Tibial nerve (tissue), 4 donors: Measurements from ENCODE around the gene RYR3. TPM values are rescaled to one million over a fixed set of nuclear protein-coding genes. Genes with fewer than 3 reads are reported as not detected.

Experiments
- DNase-seq, 2 donors: peaks; one replicate each; pipeline ENCODE4 v3.0.0-alpha.2; 2019; ENCODE audit warnings: low spot score in 2 of 2
- H3K27ac ChIP-seq, 4 donors: fragments of 200-600 bp; sonication (generic) in 3 of 4; one replicate each; pipeline ENCODE4 v1.5.1; 2017 to 2019; ENCODE audit warnings: mild to moderate bottlenecking in 1 of 4
- H3K27me3 ChIP-seq, 2 donors: fragments of 200-600 bp; sonication (generic) in 1 of 2; one replicate each; pipeline versions ENCODE4 v1.5.1 to v1.6.0; 2017 to 2019
- H3K36me3 ChIP-seq, 3 donors: fragments of 200-600 bp; sonication (generic); one replicate each; pipeline ENCODE4 v1.5.1; 2018 to 2019
- H3K4me1 ChIP-seq, 4 donors: fragments of 200-600 bp; sonication (generic) in 3 of 4; one replicate each; pipeline ENCODE4 v1.5.1; 2017 to 2019
- H3K4me3 ChIP-seq, 4 donors: fragments of 200-600 bp; sonication (generic) in 3 of 4; one replicate each; pipeline ENCODE4 v1.5.1; 2017 to 2019; ENCODE audit warnings: mild to moderate bottlenecking in 1 of 4, moderate library complexity in 1 of 4
- H3K9me3 ChIP-seq, 4 donors: fragments of 200-600 bp; sonication (generic) in 3 of 4; one replicate each; pipeline ENCODE4 v1.5.1; 2017 to 2019
- EP300 ChIP-seq, 2 donors: sonication (generic); formaldehyde crosslinking; IDR thresholded peaks; one replicate each; pipeline ENCODE4 v1.6.1; 2017; ENCODE audit warnings: antibody characterized with exemption in 2 of 2, mild to moderate bottlenecking in 1 of 2
- POLR2A ChIP-seq, 2 donors: fragments of 450-650 bp; IDR thresholded peaks; one replicate each; pipeline ENCODE4 v1.6.1; 2017; ENCODE audit warnings: antibody characterized with exemption in 2 of 2, mild to moderate bottlenecking in 2 of 2, moderate library complexity in 2 of 2
- WGBS, 2 donors: methylation state at CpG; one replicate each; pipeline ENCODE4 v1.1.5; 2018; 5-methylcytosine and 5-hydroxymethylcytosine counted together
- total RNA-seq, 4 donors: library from RNA; depleted of rRNA; stranded (reverse); fragments of >200 nt; gene quantifications; one replicate each; pipeline ENCODE4 v1.1.0, GENCODE V29; 2016
- TF ChIP-seq, protein P1 (sequence below), 5 experiments: fragments of 200-600 bp in 3 of 5; fragments of 450-650 bp in 2 of 5; sonication (generic) in 3 of 5; IDR thresholded peaks; one replicate each; pipeline ENCODE4 v1.5.1; 2016 to 2019; ENCODE audit warnings: antibody characterized with exemption in 5 of 5, mild to moderate bottlenecking in 3 of 5, moderate library complexity in 2 of 5

RYR3 gene
- total RNA-seq, 4 donors from 2014 or later = 1.2 to 7.0 (median 5.4) TPM

GRCh38 chr15:33506781-33507296, 196.1 kb downstream of the RYR3 start:
- Histone ChIP-seq H3K27me3 (no peaks in the 10 kb centered on the region), H3K27ac (peak overlapping the region in 1 of 4 donors; percentile 11), H3K9me3 (no peaks in the 10 kb centered on the region), H3K4me1 (no peaks in the 10 kb centered on the region), H3K4me3 (no peak overlapping the region), H3K36me3 (no peaks in the 10 kb centered on the region)
- 22 to 26% methylated on average over 1 of the region's 1 CpG for WGBS, 2 donors
- DNase-seq = no peak
- TF ChIP-seq EP300 (IDR thresholded peaks at IDR 0.05) = no peak
- no peak for TF ChIP-seq POLR2A (IDR thresholded peaks at IDR 0.05)
- TF ChIP-seq, protein P1, sequence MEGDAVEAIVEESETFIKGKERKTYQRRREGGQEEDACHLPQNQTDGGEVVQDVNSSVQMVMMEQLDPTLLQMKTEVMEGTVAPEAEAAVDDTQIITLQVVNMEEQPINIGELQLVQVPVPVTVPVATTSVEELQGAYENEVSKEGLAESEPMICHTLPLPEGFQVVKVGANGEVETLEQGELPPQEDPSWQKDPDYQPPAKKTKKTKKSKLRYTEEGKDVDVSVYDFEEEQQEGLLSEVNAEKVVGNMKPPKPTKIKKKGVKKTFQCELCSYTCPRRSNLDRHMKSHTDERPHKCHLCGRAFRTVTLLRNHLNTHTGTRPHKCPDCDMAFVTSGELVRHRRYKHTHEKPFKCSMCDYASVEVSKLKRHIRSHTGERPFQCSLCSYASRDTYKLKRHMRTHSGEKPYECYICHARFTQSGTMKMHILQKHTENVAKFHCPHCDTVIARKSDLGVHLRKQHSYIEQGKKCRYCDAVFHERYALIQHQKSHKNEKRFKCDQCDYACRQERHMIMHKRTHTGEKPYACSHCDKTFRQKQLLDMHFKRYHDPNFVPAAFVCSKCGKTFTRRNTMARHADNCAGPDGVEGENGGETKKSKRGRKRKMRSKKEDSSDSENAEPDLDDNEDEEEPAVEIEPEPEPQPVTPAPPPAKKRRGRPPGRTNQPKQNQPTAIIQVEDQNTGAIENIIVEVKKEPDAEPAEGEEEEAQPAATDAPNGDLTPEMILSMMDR (IDR thresholded peaks at IDR 0.05) = no peak

- no peaks in the 10 kb centered on the region for H3K4me1 ChIP-seq
- H3K27ac ChIP-seq = no peak overlapping the region
- DNase-seq = no peak
- no peak for TF ChIP-seq EP300 (IDR thresholded peaks at IDR 0.05)
- no peak for TF ChIP-seq POLR2A (IDR thresholded peaks at IDR 0.05)
- TF ChIP-seq, protein P1 (IDR thresholded peaks at IDR 0.05) = no peak
- no peaks in the 10 kb centered on the region for H3K9me3 ChIP-seq
- 56 to 57% methylated on average over 4 of the region's 4 CpGs for WGBS, 2 donors
- H3K4me3 ChIP-seq = no peak overlapping the region
- no peaks in the 10 kb centered on the region for H3K36me3 ChIP-seq
- no peaks in the 10 kb centered on the region for H3K27me3 ChIP-seq
Measured at GRCh38 chr15:33508703-33509102, 197.9 kb downstream of the RYR3 start.

GRCh38 chr15:33515121-33515520, 204.4 kb downstream of the RYR3 start:
- H3K4me3 ChIP-seq = no peak overlapping the region
- no peaks in the 10 kb centered on the region for H3K27me3 ChIP-seq
- no peaks in the 10 kb centered on the region for H3K9me3 ChIP-seq
- no peaks in the 10 kb centered on the region for H3K36me3 ChIP-seq
- TF ChIP-seq EP300 (IDR thresholded peaks at IDR 0.05) = no peak
- TF ChIP-seq POLR2A (IDR thresholded peaks at IDR 0.05) = no peak
- TF ChIP-seq, protein P1 (IDR thresholded peaks at IDR 0.05) = no peak
- DNase-seq = no peak
- no peaks in the 10 kb centered on the region for H3K4me1 ChIP-seq
- WGBS, 2 donors = 70 to 76% methylated on average over 2 of the region's 2 CpGs
- no peak overlapping the region for H3K27ac ChIP-seq

DNA sequence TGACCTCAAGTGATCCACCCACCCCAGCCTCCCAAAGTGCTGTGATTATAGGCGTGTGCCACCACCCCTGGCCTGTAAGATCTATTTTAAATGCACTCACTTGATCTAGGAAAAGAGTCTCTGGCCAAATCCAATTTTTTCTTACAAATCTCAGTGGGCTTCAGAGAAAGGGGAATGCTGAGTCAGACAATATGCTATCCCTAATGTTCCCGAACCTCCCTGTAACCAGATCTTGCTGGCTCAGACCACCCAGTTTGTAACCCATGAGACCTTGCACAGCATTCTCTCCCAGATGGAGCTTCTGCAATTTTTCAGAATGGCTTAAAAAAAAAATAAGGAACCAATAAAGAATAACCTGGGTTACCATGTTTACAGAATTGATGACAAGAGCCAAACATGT, 205.8 kb downstream of the RYR3 start:
- Histone ChIP-seq H3K36me3 (no peaks in the 10 kb centered on the region), H3K27ac (no peak overlapping the region), H3K4me1 (no peaks in the 10 kb centered on the region), H3K4me3 (no peak overlapping the region), H3K9me3 (no peaks in the 10 kb centered on the region), H3K27me3 (no peaks in the 10 kb centered on the region)
- 48 to 54% methylated on average over 2 of the region's 2 CpGs for WGBS, 2 donors
- DNase-seq = no peak
- no peak for TF ChIP-seq POLR2A (IDR thresholded peaks at IDR 0.05)
- TF ChIP-seq, protein P1 (IDR thresholded peaks at IDR 0.05) = no peak
- TF ChIP-seq EP300 (IDR thresholded peaks at IDR 0.05) = no peak

- Histone ChIP-seq H3K4me3 (no peak overlapping the region), H3K27ac (no peak overlapping the region), H3K27me3 (no peaks in the 10 kb centered on the region), H3K9me3 (no peaks in the 10 kb centered on the region), H3K36me3 (no peaks in the 10 kb centered on the region), H3K4me1 (no peaks in the 10 kb centered on the region)
- 78 to 87% methylated on average over 2 of the region's 2 CpGs for WGBS, 2 donors
- DNase-seq = no peak
- TF ChIP-seq, protein P1 (IDR thresholded peaks at IDR 0.05) = no peak
- TF ChIP-seq POLR2A (IDR thresholded peaks at IDR 0.05) (no peak), EP300 (IDR thresholded peaks at IDR 0.05) (no peak)
Measured at GRCh38 chr15:33517944-33518343, 207.2 kb downstream of the RYR3 start.
